Neural cell (in vitro differentiated cells): Measurements from ENCODE around the gene ZNF22.

Experiments
- CTCF ChIP-seq: fragments of 450-650 bp; IDR thresholded peaks from 2 replicates; pipeline ENCODE4 v1.5.1; 2014; ENCODE audit warnings: antibody characterized with exemption, mild to moderate bottlenecking, moderate library complexity; ENCODE audit not compliant: poor library complexity, severe bottlenecking
- EZH2 ChIP-seq: fragments of 200-600, 300-800 bp; shearing (Covaris generic), sonication (generic); IDR thresholded peaks from 2 replicates; pipeline ENCODE4 v1.6.1; 2014; ENCODE audit warnings: antibody characterized with exemption, low read length, borderline replicate concordance, mild to moderate bottlenecking; ENCODE audit not compliant: insufficient read depth, poor library complexity, severe bottlenecking
- MXI1 ChIP-seq: fragments of 450-650 bp; conservative IDR thresholded peaks from 2 replicates; pipeline ENCODE4 v1.6.1; 2014; ENCODE audit warnings: antibody characterized with exemption, mild to moderate bottlenecking; ENCODE audit not compliant: poor library complexity, severe bottlenecking
- SMC3 ChIP-seq: fragments of 450-650 bp; conservative IDR thresholded peaks from 2 replicates; pipeline ENCODE4 v1.6.1; 2014; ENCODE audit warnings: antibody characterized with exemption, mild to moderate bottlenecking, moderate library complexity; ENCODE audit not compliant: poor library complexity
- TF ChIP-seq, protein P1 (sequence below): IDR thresholded peaks from 2 replicates; pipeline ENCODE4 v1.6.1; 2012; ENCODE audit warnings: borderline replicate concordance

DNA sequence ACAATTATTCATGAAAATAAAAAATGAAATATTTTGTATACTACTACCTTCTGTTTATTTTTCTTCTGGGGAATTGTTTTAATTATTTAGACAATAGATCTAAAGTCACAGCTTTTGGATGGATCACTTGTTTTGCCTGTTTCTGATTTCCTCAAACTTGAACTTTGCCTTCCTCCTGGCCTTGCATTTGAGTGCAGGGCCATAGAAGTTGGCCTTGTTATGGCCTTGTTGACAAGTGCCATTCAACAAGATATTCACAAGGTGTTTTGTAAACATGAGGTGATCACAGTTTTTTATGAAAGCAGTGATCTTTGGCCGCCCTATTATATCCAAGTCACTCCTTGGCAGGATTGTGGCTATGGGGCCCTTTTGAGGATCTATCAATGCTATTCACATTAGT is 4.6 kb downstream of the ZNF22 start:
- TF ChIP-seq CTCF (no peak), SMC3 (no peak), EZH2 (no peak), MXI1 (no peak)
- TF ChIP-seq, protein P1, sequence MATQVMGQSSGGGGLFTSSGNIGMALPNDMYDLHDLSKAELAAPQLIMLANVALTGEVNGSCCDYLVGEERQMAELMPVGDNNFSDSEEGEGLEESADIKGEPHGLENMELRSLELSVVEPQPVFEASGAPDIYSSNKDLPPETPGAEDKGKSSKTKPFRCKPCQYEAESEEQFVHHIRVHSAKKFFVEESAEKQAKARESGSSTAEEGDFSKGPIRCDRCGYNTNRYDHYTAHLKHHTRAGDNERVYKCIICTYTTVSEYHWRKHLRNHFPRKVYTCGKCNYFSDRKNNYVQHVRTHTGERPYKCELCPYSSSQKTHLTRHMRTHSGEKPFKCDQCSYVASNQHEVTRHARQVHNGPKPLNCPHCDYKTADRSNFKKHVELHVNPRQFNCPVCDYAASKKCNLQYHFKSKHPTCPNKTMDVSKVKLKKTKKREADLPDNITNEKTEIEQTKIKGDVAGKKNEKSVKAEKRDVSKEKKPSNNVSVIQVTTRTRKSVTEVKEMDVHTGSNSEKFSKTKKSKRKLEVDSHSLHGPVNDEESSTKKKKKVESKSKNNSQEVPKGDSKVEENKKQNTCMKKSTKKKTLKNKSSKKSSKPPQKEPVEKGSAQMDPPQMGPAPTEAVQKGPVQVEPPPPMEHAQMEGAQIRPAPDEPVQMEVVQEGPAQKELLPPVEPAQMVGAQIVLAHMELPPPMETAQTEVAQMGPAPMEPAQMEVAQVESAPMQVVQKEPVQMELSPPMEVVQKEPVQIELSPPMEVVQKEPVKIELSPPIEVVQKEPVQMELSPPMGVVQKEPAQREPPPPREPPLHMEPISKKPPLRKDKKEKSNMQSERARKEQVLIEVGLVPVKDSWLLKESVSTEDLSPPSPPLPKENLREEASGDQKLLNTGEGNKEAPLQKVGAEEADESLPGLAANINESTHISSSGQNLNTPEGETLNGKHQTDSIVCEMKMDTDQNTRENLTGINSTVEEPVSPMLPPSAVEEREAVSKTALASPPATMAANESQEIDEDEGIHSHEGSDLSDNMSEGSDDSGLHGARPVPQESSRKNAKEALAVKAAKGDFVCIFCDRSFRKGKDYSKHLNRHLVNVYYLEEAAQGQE = no peak
